ENCODE data around the gene CD300LF. TPM values are rescaled to one million over a fixed set of nuclear protein-coding genes. Genes with fewer than 3 reads are reported as not detected.
A peak's percentile ranks its signal among the peaks of the same experiment; 100 is the strongest.

CD300LF gene
- total and polyA plus RNA-seq, 2 experiments from 2014 or later, result not detected

DNA sequence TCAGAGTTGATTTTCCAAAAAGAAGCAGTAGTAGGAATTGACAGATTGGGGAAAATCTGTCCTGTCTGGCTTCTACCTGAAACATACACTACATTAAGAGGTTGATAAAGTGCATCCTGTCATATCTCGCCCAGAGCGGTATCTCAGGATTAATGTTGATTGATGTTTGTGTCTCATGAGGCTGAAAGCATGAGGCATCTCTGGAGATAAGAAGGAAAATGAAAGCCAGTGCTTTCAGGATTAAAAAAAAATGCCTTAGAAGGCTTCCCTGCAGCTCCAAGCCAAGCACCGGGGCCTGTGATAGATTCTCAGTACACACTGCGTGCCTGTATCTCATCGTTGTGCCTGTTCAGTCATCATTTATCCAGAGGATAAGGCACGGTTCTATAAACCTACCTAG lies 62.8 kb downstream of the CD300LF start:
- no peak overlapping the region for H3K27ac ChIP-seq
- H3K4me1 ChIP-seq (ENCODE audit: low read depth), result peaks cover 5% of the 10 kb centered on the region
- peaks cover 9% of the 10 kb centered on the region for H3K27me3 ChIP-seq
- no peaks in the 10 kb centered on the region for H3K36me3 ChIP-seq
- no peak overlapping the region for H3K4me3 ChIP-seq
- H3K9me3 ChIP-seq (ENCODE audit: low read depth), result no peaks in the 10 kb centered on the region
- TF ChIP-seq, protein P1, sequence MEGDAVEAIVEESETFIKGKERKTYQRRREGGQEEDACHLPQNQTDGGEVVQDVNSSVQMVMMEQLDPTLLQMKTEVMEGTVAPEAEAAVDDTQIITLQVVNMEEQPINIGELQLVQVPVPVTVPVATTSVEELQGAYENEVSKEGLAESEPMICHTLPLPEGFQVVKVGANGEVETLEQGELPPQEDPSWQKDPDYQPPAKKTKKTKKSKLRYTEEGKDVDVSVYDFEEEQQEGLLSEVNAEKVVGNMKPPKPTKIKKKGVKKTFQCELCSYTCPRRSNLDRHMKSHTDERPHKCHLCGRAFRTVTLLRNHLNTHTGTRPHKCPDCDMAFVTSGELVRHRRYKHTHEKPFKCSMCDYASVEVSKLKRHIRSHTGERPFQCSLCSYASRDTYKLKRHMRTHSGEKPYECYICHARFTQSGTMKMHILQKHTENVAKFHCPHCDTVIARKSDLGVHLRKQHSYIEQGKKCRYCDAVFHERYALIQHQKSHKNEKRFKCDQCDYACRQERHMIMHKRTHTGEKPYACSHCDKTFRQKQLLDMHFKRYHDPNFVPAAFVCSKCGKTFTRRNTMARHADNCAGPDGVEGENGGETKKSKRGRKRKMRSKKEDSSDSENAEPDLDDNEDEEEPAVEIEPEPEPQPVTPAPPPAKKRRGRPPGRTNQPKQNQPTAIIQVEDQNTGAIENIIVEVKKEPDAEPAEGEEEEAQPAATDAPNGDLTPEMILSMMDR (IDR thresholded peaks at IDR 0.05; ENCODE audit: low read depth, low read length), result no peak
- no peak for DNase-seq (ENCODE audit: low read depth in 1 of 2, low spot score in 1 of 2)

DNA sequence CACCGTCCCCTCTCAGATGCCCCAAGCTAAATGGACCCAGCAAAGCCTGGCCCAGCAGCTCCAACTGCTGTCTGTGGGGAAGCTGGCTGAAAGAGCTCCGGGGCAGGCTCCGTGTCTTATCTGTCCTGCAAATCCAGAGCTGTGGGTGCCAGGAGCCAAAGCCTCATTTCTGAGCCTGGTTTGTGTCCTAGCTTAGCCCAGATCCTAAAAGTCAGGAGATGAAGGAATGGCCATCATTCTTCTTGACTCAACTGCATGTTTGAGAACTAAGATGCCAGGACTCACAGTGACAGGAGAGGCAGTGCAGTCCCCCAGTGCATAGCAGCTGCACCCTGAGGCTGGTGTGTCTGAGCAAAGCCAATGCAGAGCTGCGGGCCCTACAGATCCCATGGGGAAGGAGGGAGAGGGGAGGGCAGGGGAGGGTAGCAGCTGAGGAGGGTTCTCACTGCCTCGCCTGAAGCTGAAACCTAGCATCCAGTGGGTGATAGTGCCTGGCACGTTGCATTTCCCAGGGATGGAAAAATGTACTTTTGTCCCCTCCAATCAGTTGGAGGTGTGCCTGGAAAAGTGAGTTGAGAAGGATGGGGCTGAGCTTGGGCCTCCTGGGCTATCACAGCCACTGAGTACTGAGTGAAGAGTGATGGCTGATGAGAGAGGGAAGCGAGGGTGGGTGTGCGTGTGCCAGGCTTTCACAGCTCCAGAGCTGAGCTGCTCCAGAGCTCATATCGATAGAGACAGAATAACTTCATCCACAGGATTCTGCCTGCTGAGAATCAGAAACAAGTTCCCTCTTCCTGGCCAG lies 64.7 kb downstream of the CD300LF start:
- H3K9me3 ChIP-seq (ENCODE audit: low read depth), result no peaks in the 10 kb centered on the region
- TF ChIP-seq, protein P1 (IDR thresholded peaks at IDR 0.05; ENCODE audit: low read depth, low read length), result no peak
- H3K27ac ChIP-seq, result peak overlapping the region; percentile 58
- H3K27me3 ChIP-seq, result peaks cover 6% of the 10 kb centered on the region
- no peak overlapping the region for H3K4me3 ChIP-seq
- peaks cover 8% of the 10 kb centered on the region for H3K4me1 ChIP-seq (ENCODE audit: low read depth)
- DNase-seq (ENCODE audit: low read depth in 1 of 2, low spot score in 1 of 2), result peak in 1 of 2 donors; percentile 55
- no peaks in the 10 kb centered on the region for H3K36me3 ChIP-seq

DNA sequence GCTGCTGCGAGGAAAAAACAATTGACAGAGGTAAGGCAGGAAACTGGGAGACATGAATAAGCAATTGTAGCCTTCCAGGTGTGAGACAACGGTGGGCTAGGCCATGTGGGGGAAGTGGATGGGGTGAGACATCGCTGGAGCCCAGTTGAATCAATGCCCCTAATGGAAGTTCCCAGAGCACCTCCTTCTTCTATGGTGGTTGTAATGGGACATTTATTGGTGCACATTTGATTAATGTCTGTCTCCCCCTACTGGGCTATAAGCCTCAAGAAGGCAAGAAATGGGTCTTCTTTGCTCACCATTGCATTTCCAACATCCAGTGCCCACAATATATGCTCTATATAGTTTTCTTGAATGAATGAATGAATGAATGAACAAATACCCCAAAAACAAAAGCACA lies 66.5 kb downstream of the CD300LF start:
- no peaks in the 10 kb centered on the region for H3K27me3 ChIP-seq
- H3K36me3 ChIP-seq, result no peaks in the 10 kb centered on the region
- H3K27ac ChIP-seq, result no peak overlapping the region
- H3K4me1 ChIP-seq (ENCODE audit: low read depth), result peaks cover 8% of the 10 kb centered on the region
- TF ChIP-seq, protein P1 (IDR thresholded peaks at IDR 0.05; ENCODE audit: low read depth, low read length), result peak; percentile 50
- no peaks in the 10 kb centered on the region for H3K9me3 ChIP-seq (ENCODE audit: low read depth)
- no peak overlapping the region for H3K4me3 ChIP-seq
- peak in 1 of 2 donors; percentile 39 for DNase-seq (ENCODE audit: low read depth in 1 of 2, low spot score in 1 of 2)

DNA sequence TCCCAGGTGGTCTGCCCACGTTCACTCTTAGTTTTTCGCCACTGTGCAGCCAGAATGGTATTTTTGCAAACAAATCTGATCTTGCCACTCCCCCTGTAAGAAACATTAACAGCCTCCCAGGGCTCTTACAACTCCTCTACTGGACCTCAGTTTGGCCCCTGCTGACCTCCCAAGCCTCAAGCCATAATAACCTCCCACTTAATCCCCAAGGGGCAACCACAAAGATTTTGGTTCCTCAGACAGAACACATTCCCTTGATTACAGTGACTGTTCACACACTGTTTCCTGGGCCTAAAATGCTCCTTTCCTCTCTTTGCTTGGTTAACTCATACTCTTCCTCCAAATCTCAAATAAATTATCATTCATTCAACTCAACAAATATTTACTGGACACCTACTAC lies 67.7 kb downstream of the CD300LF start:
- Histone ChIP-seq H3K36me3 (no peaks in the 10 kb centered on the region), H3K4me1 (ENCODE audit: low read depth) (peaks cover 8% of the 10 kb centered on the region), H3K27ac (no peak overlapping the region), H3K27me3 (no peaks in the 10 kb centered on the region), H3K4me3 (no peak overlapping the region), H3K9me3 (ENCODE audit: low read depth) (no peaks in the 10 kb centered on the region)
- peak in 1 of 2 donors; percentile 25 for DNase-seq (ENCODE audit: low read depth in 1 of 2, low spot score in 1 of 2)
- TF ChIP-seq, protein P1 (IDR thresholded peaks at IDR 0.05; ENCODE audit: low read depth, low read length), result no peak

DNA sequence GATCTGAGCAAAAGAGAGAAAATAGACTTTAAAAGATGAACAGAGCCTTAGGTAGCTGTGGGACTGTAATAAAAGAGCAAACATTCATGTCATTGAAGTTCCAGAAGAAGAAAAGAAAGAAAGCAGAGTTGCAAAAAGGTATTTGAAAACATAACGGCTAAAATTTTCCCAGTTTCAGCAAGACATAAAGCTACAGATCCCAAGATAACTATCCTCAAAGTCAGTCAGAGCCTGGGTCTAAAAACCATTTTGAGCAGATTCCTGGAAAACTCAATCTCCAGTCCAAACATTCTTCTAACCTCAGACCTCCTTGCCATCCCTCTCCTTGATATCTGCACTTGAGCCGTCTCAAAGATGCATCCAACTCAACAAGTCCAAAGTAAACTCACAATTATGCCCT lies 68.3 kb downstream of the CD300LF start:
- DNase-seq (ENCODE audit: low read depth in 1 of 2, low spot score in 1 of 2), result no peak

More for the DNA sequence above, 68.3 kb downstream of the CD300LF start:
- H3K36me3 ChIP-seq, result no peaks in the 10 kb centered on the region
- H3K9me3 ChIP-seq (ENCODE audit: low read depth), result no peaks in the 10 kb centered on the region
- no peaks in the 10 kb centered on the region for H3K27me3 ChIP-seq
- no peak overlapping the region for H3K27ac ChIP-seq
- H3K4me1 ChIP-seq (ENCODE audit: low read depth), result peaks cover 8% of the 10 kb centered on the region
- no peak overlapping the region for H3K4me3 ChIP-seq
- TF ChIP-seq, protein P1 (IDR thresholded peaks at IDR 0.05; ENCODE audit: low read depth, low read length), result no peak

Other genes starting within 250 kb of the CD300LF start
- gene CD300A, start 246.3 kb downstream of the CD300LF start, total RNA-seq, result 2.7 and 4.2 TPM in 2 replicates
- 2.6 and 2.8 TPM in 2 replicates for gene CD300A, start 246.3 kb downstream of the CD300LF start, polyA plus RNA-seq
- not detected in 2 replicates for gene CD300LB, start 181.4 kb downstream of the CD300LF start, total RNA-seq
- gene CD300LB, start 181.4 kb downstream of the CD300LF start, polyA plus RNA-seq, result not detected in 2 replicates
- 0.07 and 0.12 TPM in 2 replicates for gene CD300C, start 166.8 kb downstream of the CD300LF start, total RNA-seq
- gene CD300C, start 166.8 kb downstream of the CD300LF start, polyA plus RNA-seq, result 0.83 TPM in 1 of 2 replicates, not detected in the other
- gene CD300H, start 145.4 kb downstream of the CD300LF start, total RNA-seq, result not detected in 2 replicates
- gene CD300H, start 145.4 kb downstream of the CD300LF start, polyA plus RNA-seq, result not detected in 2 replicates
- not detected in 2 replicates for gene CD300LD, start 120.6 kb downstream of the CD300LF start, total RNA-seq
- gene CD300LD, start 120.6 kb downstream of the CD300LF start, polyA plus RNA-seq, result not detected in 2 replicates
- 0.07 TPM in 1 of 2 replicates, not detected in the other for gene CD300E, start 89.2 kb downstream of the CD300LF start, total RNA-seq
- 0.34 TPM in 1 of 2 replicates, not detected in the other for gene CD300E, start 89.2 kb downstream of the CD300LF start, polyA plus RNA-seq
- 3.4 and 6.9 TPM in 2 replicates for gene RAB37, start 24.3 kb upstream of the CD300LF start, total RNA-seq
- 4.6 and 4.9 TPM in 2 replicates for gene RAB37, start 24.3 kb upstream of the CD300LF start, polyA plus RNA-seq
- 78.2 and 87.3 TPM in 2 replicates for gene NHERF1, start 35.7 kb upstream of the CD300LF start, total RNA-seq
- 95.1 and 111 TPM in 2 replicates for gene NHERF1, start 35.7 kb upstream of the CD300LF start, polyA plus RNA-seq
- gene NAT9, start 63.4 kb upstream of the CD300LF start, total RNA-seq, result 45.9 and 73.1 TPM in 2 replicates
- 56.2 and 96.8 TPM in 2 replicates for gene NAT9, start 63.4 kb upstream of the CD300LF start, polyA plus RNA-seq
- 0.95 and 6.1 TPM in 2 replicates for gene GRIN2C, start 147.0 kb upstream of the CD300LF start, total RNA-seq
- 0.71 and 1.1 TPM in 2 replicates for gene GRIN2C, start 147.0 kb upstream of the CD300LF start, polyA plus RNA-seq
- gene FDXR, start 160.1 kb upstream of the CD300LF start, total RNA-seq, result 44.6 and 44.7 TPM in 2 replicates
- 49.9 and 55.9 TPM in 2 replicates for gene FDXR, start 160.1 kb upstream of the CD300LF start, polyA plus RNA-seq
- 0.83 and 0.85 TPM in 2 replicates for gene FADS6, start 180.7 kb upstream of the CD300LF start, total RNA-seq
- gene FADS6, start 180.7 kb upstream of the CD300LF start, polyA plus RNA-seq, result 0.76 and 1.3 TPM in 2 replicates
- 2.5 and 4.0 TPM in 2 replicates for gene USH1G, start 210.3 kb upstream of the CD300LF start, total RNA-seq
- gene USH1G, start 210.3 kb upstream of the CD300LF start, polyA plus RNA-seq, result 1.9 and 3.1 TPM in 2 replicates
- not detected in 2 replicates for gene OTOP2, start 211.3 kb upstream of the CD300LF start, total RNA-seq
- not detected in 2 replicates for gene OTOP2, start 211.3 kb upstream of the CD300LF start, polyA plus RNA-seq
- gene OTOP3, start 223.0 kb upstream of the CD300LF start, total RNA-seq, result not detected in 2 replicates
- not detected in 2 replicates for gene OTOP3, start 223.0 kb upstream of the CD300LF start, polyA plus RNA-seq